ENCODE results near the gene ABCA1. TPM values are rescaled to one million over a fixed set of nuclear protein-coding genes. Genes with fewer than 3 reads are reported as not detected.

ABCA1 gene
- total and polyA plus RNA-seq, 2 of the 4 experiments (the other 2 are of a cell fraction): 5.8 to 52.2 TPM

GRCh38 chr9:104786293-104786692 lies 141.7 kb downstream of the ABCA1 start:
- WGBS, 2 experiments (ENCODE audit: extremely low coverage in 2 of 2, insufficient read length in 1 of 2): no CpG with 5 or more reads among the region's 1 CpG
- Histone ChIP-seq H3K36me3 (ENCODE audit: control insufficient read depth, insufficient read depth, low read length) (peaks cover 55% of the 10 kb centered on the region), H3K9me3 (ENCODE audit: control insufficient read depth, insufficient read depth, low read length) (no peaks in the 10 kb centered on the region), H2BK15ac (ENCODE audit: low read depth, low read length) (no peak overlapping the region), H3K4me1 (ENCODE audit: control insufficient read depth, insufficient read depth, low read length) (no peaks in the 10 kb centered on the region), H3K27ac (ENCODE audit: insufficient read depth, low read length) (no peak overlapping the region), H4K8ac (ENCODE audit: low read depth in 2 of 2, low read length in 2 of 2) (no peak overlapping the region), H4K5ac (ENCODE audit: low read depth, low read length) (no peak overlapping the region), H2AFZ (replicated peaks; ENCODE audit: low read length, poor library complexity) (no peak overlapping the region), H3K79me1 (ENCODE audit: low read depth in 1 of 2, low read length in 2 of 2) (no peaks in the 10 kb centered on the region), H4K20me1 (ENCODE audit: insufficient read depth, low read length) (no peaks in the 10 kb centered on the region), H3K4me2 (ENCODE audit: low read depth, low read length) (no peak overlapping the region), H2BK120ac (ENCODE audit: low read depth, low read length) (no peak overlapping the region), H3K9me1 (ENCODE audit: insufficient read depth, low read length) (no peaks in the 10 kb centered on the region), H3K4me3 (ENCODE audit: insufficient read depth, low read depth, low read length) (no peak overlapping the region), H3K27me3 (ENCODE audit: control insufficient read depth, insufficient read depth, low read length) (no peaks in the 10 kb centered on the region), H3K4ac (ENCODE audit: low read depth, low read length) (no peak overlapping the region), H2BK5ac (ENCODE audit: low read depth, low read length, poor library complexity, severe bottlenecking) (no peak overlapping the region), H2AK9ac (replicated peaks; ENCODE audit: low read depth, low read length, poor library complexity) (no peak overlapping the region), H2BK20ac (ENCODE audit: low read depth, low read length) (no peak overlapping the region), H3K18ac (ENCODE audit: low read depth, low read length) (no peak overlapping the region), H4K91ac (ENCODE audit: insufficient read depth, low read depth, low read length) (no peak overlapping the region), H3K23ac (ENCODE audit: low read depth, low read length) (no peak overlapping the region), H3K9ac (ENCODE audit: low read depth, low read length) (no peak overlapping the region), H2AK5ac (ENCODE audit: low read depth, low read length) (no peak overlapping the region), H3K56ac (ENCODE audit: extremely low read depth, insufficient read depth, low read length) (no peak overlapping the region), H3K14ac (replicated peaks; ENCODE audit: low read depth, low read length) (no peak overlapping the region)
- ChIA-PET POLR2A (ENCODE audit: unreplicated experiment) (no interaction called here), CTCF (no interaction called here)
- dilution Hi-C loops (cut with HindIII; ENCODE audit: low sequenced_read_pairs, unreplicated experiment): no loop called here
- in situ Hi-C loops (cut with MboI; ENCODE audit: low sequenced_read_pairs): loop anchor here (10.0 kb wide), 1 partner anchor 629 kb away; no protein-coding TSS in a partner anchor
- TF ChIP-seq RAD21 (IDR thresholded peaks at IDR 0.05; ENCODE audit: low read length) (no peak), FOS (IDR thresholded peaks at IDR 0.05; ENCODE audit: low read depth, low read length) (no peak), MAZ (IDR thresholded peaks at IDR 0.05; ENCODE audit: borderline replicate concordance, low read depth, low read length) (no peak), RCOR1 (IDR thresholded peaks at IDR 0.05; ENCODE audit: insufficient replicate concordance, low read length) (no peak), CEBPB (IDR thresholded peaks at IDR 0.05; ENCODE audit: low read depth, low read length) (no peak), MXI1 (IDR thresholded peaks at IDR 0.05; ENCODE audit: borderline replicate concordance, low read depth, low read length) (no peak), MAFK (IDR thresholded peaks at IDR 0.05; ENCODE audit: low read depth, low read length) (no peak), RFX5 (IDR thresholded peaks at IDR 0.05; ENCODE audit: low read depth, low read length) (no peak), SMC3 (IDR thresholded peaks at IDR 0.05; ENCODE audit: low read depth, low read length) (no peak), POLR2A (IDR thresholded peaks at IDR 0.05; ENCODE audit: low read depth, low read length) (no peak)
- TF ChIP-seq, protein P1, sequence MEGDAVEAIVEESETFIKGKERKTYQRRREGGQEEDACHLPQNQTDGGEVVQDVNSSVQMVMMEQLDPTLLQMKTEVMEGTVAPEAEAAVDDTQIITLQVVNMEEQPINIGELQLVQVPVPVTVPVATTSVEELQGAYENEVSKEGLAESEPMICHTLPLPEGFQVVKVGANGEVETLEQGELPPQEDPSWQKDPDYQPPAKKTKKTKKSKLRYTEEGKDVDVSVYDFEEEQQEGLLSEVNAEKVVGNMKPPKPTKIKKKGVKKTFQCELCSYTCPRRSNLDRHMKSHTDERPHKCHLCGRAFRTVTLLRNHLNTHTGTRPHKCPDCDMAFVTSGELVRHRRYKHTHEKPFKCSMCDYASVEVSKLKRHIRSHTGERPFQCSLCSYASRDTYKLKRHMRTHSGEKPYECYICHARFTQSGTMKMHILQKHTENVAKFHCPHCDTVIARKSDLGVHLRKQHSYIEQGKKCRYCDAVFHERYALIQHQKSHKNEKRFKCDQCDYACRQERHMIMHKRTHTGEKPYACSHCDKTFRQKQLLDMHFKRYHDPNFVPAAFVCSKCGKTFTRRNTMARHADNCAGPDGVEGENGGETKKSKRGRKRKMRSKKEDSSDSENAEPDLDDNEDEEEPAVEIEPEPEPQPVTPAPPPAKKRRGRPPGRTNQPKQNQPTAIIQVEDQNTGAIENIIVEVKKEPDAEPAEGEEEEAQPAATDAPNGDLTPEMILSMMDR (conservative IDR thresholded peaks at IDR 0.05; ENCODE audit: low read depth, low read length): no peak
- TF ChIP-seq, protein P2, sequence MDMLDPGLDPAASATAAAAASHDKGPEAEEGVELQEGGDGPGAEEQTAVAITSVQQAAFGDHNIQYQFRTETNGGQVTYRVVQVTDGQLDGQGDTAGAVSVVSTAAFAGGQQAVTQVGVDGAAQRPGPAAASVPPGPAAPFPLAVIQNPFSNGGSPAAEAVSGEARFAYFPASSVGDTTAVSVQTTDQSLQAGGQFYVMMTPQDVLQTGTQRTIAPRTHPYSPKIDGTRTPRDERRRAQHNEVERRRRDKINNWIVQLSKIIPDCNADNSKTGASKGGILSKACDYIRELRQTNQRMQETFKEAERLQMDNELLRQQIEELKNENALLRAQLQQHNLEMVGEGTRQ (IDR thresholded peaks at IDR 0.05; ENCODE audit: low read depth, low read length): no peak
- DNase-seq: no peak
- intact Hi-C loops (cut with micrococcal nuclease): no loop called here
- no peak for ATAC-seq (ENCODE audit: low read depth)
- BruUV-seq (replicated peaks): no TSS peak
